BE2C (cell line): Measurements from ENCODE around the gene CORIN.

ENCODE experiments used
- DNase-seq: peaks from one replicate; pipeline ENCODE4 v3.0.0-alpha.2; 2020
- H3K27me3 ChIP-seq: fragments of 250-450 bp; sonication (Bioruptor Pico); 2 replicates; pipeline ENCODE4 v1.5.1; 2020; ENCODE audit warnings: mild to moderate bottlenecking
- H3K36me3 ChIP-seq: fragments of 250-450 bp; sonication (Bioruptor Pico); 2 replicates; pipeline ENCODE4 v1.5.1; 2020; ENCODE audit warnings: mild to moderate bottlenecking
- H3K4me1 ChIP-seq: fragments of 250-450 bp; sonication (Bioruptor Pico); 2 replicates; pipeline ENCODE4 v1.5.1; 2020
- H3K4me3 ChIP-seq: 2 replicates; pipeline ENCODE4 v1.5.1; 2011; ENCODE audit warnings: low read depth, low read length
- H3K9me3 ChIP-seq: fragments of 250-450 bp; sonication (Bioruptor Pico); 2 replicates; pipeline ENCODE4 v1.5.1; 2020
- CTCF ChIP-seq: IDR thresholded peaks from 2 replicates; pipeline ENCODE4 v1.5.1; 2012; ENCODE audit warnings: mild to moderate bottlenecking, low read depth, low read length

Gene CORIN

GRCh38 chr4:47873877-47874541 is 36.1 kb upstream of the CORIN start:
- Histone ChIP-seq H3K4me3 (no peak overlapping the region), H3K27me3 (no peaks in the 10 kb centered on the region), H3K4me1 (no peaks in the 10 kb centered on the region), H3K9me3 (no peaks in the 10 kb centered on the region; the same call in 1 of the 2 replicates), H3K36me3 (peaks cover 49% of the 10 kb centered on the region)
- TF ChIP-seq CTCF, result no peak
- DNase-seq, result no peak

- no peak for TF ChIP-seq CTCF
- Histone ChIP-seq H3K9me3 (no peaks in the 10 kb centered on the region), H3K4me1 (no peaks in the 10 kb centered on the region), H3K27me3 (no peaks in the 10 kb centered on the region), H3K4me3 (no peak overlapping the region), H3K36me3 (peaks cover 5% of the 10 kb centered on the region)
- no peak for DNase-seq
Observed at GRCh38 chr4:47863486-47863885, 25.6 kb upstream of the CORIN start.

GRCh38 chr4:47862297-47862696 is 24.4 kb upstream of the CORIN start:
- no peak for DNase-seq
- Histone ChIP-seq H3K27me3 (no peaks in the 10 kb centered on the region), H3K4me1 (no peaks in the 10 kb centered on the region), H3K9me3 (no peaks in the 10 kb centered on the region), H3K36me3 (peaks cover 2% of the 10 kb centered on the region; the same call in 1 of the 2 replicates), H3K4me3 (no peak overlapping the region)
- TF ChIP-seq CTCF, result no peak

GRCh38 chr4:47860305-47860704 is 22.4 kb upstream of the CORIN start:
- Histone ChIP-seq H3K4me1 (no peaks in the 10 kb centered on the region), H3K9me3 (no peaks in the 10 kb centered on the region), H3K27me3 (no peaks in the 10 kb centered on the region), H3K4me3 (no peak overlapping the region), H3K36me3 (peaks cover 2% of the 10 kb centered on the region; the same call in 1 of the 2 replicates)
- TF ChIP-seq CTCF, result no peak
- no peak for DNase-seq

- no peak for TF ChIP-seq CTCF
- Histone ChIP-seq H3K4me1 (no peaks in the 10 kb centered on the region), H3K9me3 (no peaks in the 10 kb centered on the region), H3K27me3 (no peaks in the 10 kb centered on the region), H3K36me3 (no peaks in the 10 kb centered on the region), H3K4me3 (no peak overlapping the region)
- no peak for DNase-seq
Observed at GRCh38 chr4:47858006-47858405, 20.1 kb upstream of the CORIN start.

GRCh38 chr4:47856713-47857112 is 18.8 kb upstream of the CORIN start:
- Histone ChIP-seq H3K9me3 (no peaks in the 10 kb centered on the region), H3K36me3 (peaks cover 5% of the 10 kb centered on the region; the same call in 1 of the 2 replicates), H3K4me3 (no peak overlapping the region), H3K4me1 (no peaks in the 10 kb centered on the region), H3K27me3 (no peaks in the 10 kb centered on the region)
- no peak for TF ChIP-seq CTCF
- no peak for DNase-seq
